GM23338 (cell line): ENCODE results near the gene PLEKHB1. TPM values are rescaled to one million over a fixed set of nuclear protein-coding genes. Genes with fewer than 3 reads are reported as not detected.

Experiments
- ATAC-seq: fragments of 200-7000 bp; cut with Tn5 transposase; 3 replicates; pipeline ENCODE4 v1.9.1; 2020
- DNase-seq: peaks from one replicate; pipeline ENCODE4 v3.0.0-alpha.2; 2015; ENCODE audit warnings: low spot score
- H2AFZ ChIP-seq: fragments of 200-600 bp; sonication (generic); 2 replicates; pipeline ENCODE4 v1.8.0; 2016; ENCODE audit warnings: antibody characterized with exemption, mild to moderate bottlenecking, moderate library complexity
- H3F3A ChIP-seq: fragments of 200-600 bp; sonication (generic); replicated peaks from 2 replicates; pipeline ENCODE4 v1.8.0; 2017; ENCODE audit warnings: antibody characterized with exemption, mixed run types, low read depth
- H3K27ac ChIP-seq: fragments of 200-600 bp; sonication (generic); 2 replicates; pipeline ENCODE4 v1.6.1; 2016; ENCODE audit warnings: low read depth
- H3K27me3 ChIP-seq: fragments of 200-600 bp; sonication (generic); 2 replicates; pipeline ENCODE4 v1.8.0; 2016; ENCODE audit warnings: mild to moderate bottlenecking, mixed run types, moderate library complexity; ENCODE audit not compliant: insufficient read depth
- H3K36me3 ChIP-seq: fragments of 200-600 bp; sonication (generic); 2 replicates; pipeline ENCODE4 v1.8.0; 2016; ENCODE audit warnings: mild to moderate bottlenecking; ENCODE audit not compliant: insufficient read depth
- H3K4me1 ChIP-seq: fragments of 200-600 bp; sonication (generic); 2 replicates; pipeline ENCODE4 v1.8.0; 2016; ENCODE audit warnings: mild to moderate bottlenecking, moderate library complexity; ENCODE audit not compliant: insufficient read depth
- H3K4me2 ChIP-seq: fragments of 200-600 bp; sonication (generic); 2 replicates; pipeline ENCODE4 v1.7.1; 2017; ENCODE audit warnings: mixed run types
- H3K4me3 ChIP-seq: fragments of 200-600 bp; sonication (generic); 2 replicates; pipeline ENCODE4 v1.6.1; 2016; ENCODE audit warnings: mixed run types
- H3K79me2 ChIP-seq: fragments of 200-600 bp; sonication (generic); replicated peaks from 2 replicates; pipeline ENCODE4 v1.8.0; 2017; ENCODE audit warnings: mild to moderate bottlenecking; ENCODE audit not compliant: insufficient read depth
- H3K9me2 ChIP-seq: fragments of 200-600 bp; sonication (generic); 2 replicates; pipeline ENCODE4 v1.8.0; 2017; ENCODE audit not compliant: insufficient read depth
- H4K20me1 ChIP-seq: fragments of 200-600 bp; sonication (generic); replicated peaks from 2 replicates; pipeline ENCODE4 v1.8.0; 2017; ENCODE audit warnings: mild to moderate bottlenecking; ENCODE audit not compliant: insufficient read depth
- H3K27ac Mint-ChIP-seq: 2 replicates; pipeline ENCODE4 v1.8.0; 2020; ENCODE audit warnings: inconsistent platforms, mild to moderate bottlenecking, moderate library complexity, mixed read lengths
- H3K27me3 Mint-ChIP-seq: 3 replicates; pipeline ENCODE4 v1.8.0; 2022; ENCODE audit warnings: low read depth, mild to moderate bottlenecking, moderate library complexity, mixed read lengths, inconsistent platforms; ENCODE audit not compliant: insufficient read depth, poor library complexity
- H3K36me3 Mint-ChIP-seq: 3 replicates; pipeline ENCODE4 v1.8.0; 2021; ENCODE audit warnings: low read depth, mild to moderate bottlenecking, inconsistent platforms, moderate library complexity, mixed read lengths
- H3K4me1 Mint-ChIP-seq: 3 replicates; pipeline ENCODE4 v1.8.0; 2020; ENCODE audit warnings: mild to moderate bottlenecking, inconsistent platforms, mixed read lengths
- H3K4me3 Mint-ChIP-seq: 3 replicates; pipeline ENCODE4 v1.8.0; 2021; ENCODE audit warnings: moderate library complexity, mild to moderate bottlenecking, inconsistent platforms, mixed read lengths
- H3K9me3 Mint-ChIP-seq: 3 replicates; pipeline ENCODE4 v1.8.0; 2020; ENCODE audit warnings: moderate library complexity, mild to moderate bottlenecking, inconsistent platforms, mixed read lengths
- EZH2 ChIP-seq: fragments of 200-600 bp; sonication (generic); IDR thresholded peaks from one replicate; pipeline ENCODE4 v1.8.0; 2017; ENCODE audit warnings: antibody characterized with exemption, mild to moderate bottlenecking, low read depth; ENCODE audit not compliant: unreplicated experiment
- EZH2phosphoT487 ChIP-seq: fragments of 200-600 bp; sonication (generic); IDR thresholded peaks from one replicate; pipeline ENCODE4 v1.8.1; 2018; ENCODE audit warnings: antibody characterized with exemption; ENCODE audit not compliant: unreplicated experiment
- JUNB ChIP-seq: IDR thresholded peaks from one replicate; pipeline ENCODE4 v1.6.1; 2016; ENCODE audit warnings: antibody characterized with exemption; ENCODE audit not compliant: unreplicated experiment
- NANOG ChIP-seq: IDR thresholded peaks from 2 replicates; pipeline ENCODE4 v1.6.1; 2016; ENCODE audit warnings: antibody characterized with exemption, borderline replicate concordance
- STAT1 ChIP-seq: IDR thresholded peaks from one replicate; pipeline ENCODE4 v1.6.1; 2016; ENCODE audit warnings: antibody characterized with exemption; ENCODE audit not compliant: unreplicated experiment
- polyA plus RNA-seq: library from polyadenylated mRNA; unstranded; fragments of >200 nt; fragmentation: Nextera tagmentation; extraction: Ambion mirVana; gene quantifications from 2 replicates; pipeline ENCODE4 v1.2.1, GENCODE V29; 2016
- total RNA-seq: library from RNA; depleted of rRNA; stranded (reverse); fragments of >200 nt; shearing (Covaris generic); gene quantifications from 2 replicates; pipeline ENCODE4 v1.2.3, GENCODE V29; 2014
- TF ChIP-seq, protein P1 (sequence below): fragments of 250-450 bp; sonication (Bioruptor Pico); IDR thresholded peaks from 2 replicates; pipeline ENCODE4 v1.5.0; 2020; ENCODE audit warnings: mild to moderate bottlenecking, moderate library complexity

PLEKHB1 gene
- total and polyA plus RNA-seq, 2 experiments from 2014 or later = 20.1 to 20.8 TPM

DNA sequence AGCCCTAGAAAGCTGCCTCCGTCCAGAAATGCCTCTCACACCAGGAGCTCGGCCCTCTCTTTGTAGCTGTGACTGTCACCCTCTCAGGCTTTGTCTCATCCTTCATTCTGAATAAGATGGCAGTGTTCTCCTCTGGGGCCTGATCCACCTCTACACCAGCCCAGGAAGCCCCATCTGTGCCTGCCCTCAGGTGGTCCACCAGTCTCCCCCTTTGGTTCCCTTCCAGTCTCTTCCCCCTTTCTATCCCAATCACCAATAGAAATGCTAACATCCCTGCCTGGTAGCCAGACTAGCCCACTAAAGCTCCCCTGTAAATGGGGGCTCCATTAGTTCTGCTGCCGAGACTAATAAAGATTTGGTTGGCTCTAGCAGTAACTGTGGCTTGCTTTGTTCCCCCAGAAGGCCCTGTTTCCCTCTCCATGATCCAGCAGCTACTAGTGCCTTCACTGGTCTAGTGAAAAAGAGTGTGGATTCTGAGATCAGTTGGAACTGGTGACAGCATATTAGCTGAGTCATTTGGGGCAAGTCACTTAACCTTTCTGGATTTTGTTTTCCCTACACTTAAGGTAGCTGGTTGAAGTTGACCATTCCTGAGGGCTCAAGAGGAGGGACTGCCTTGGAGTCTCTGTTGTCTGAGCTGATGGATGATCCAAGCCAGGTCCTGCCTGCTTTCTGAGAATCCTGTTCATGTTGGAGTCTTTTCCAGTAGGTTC is 16.2 kb downstream of the PLEKHB1 start:
- Histone ChIP-seq H3K4me1 (peaks cover 14% of the 10 kb centered on the region; the same call in 1 of the 2 replicates), H3K4me3 (no peak overlapping the region), H3K36me3 (no peaks in the 10 kb centered on the region), H3K4me2 (no peak overlapping the region), H2AFZ (no peak overlapping the region), H3K27me3 (peaks cover 36% of the 10 kb centered on the region), H3K27ac (no peak overlapping the region), H3K9me2 (peaks cover 6% of the 10 kb centered on the region; the same call in 1 of the 2 replicates), H3K79me2 (no peaks in the 10 kb centered on the region), H4K20me1 (no peaks in the 10 kb centered on the region; the same call in 1 of the 2 replicates), H3F3A (peaks cover 4% of the 10 kb centered on the region)
- Mint-ChIP-seq H3K9me3 (no peaks in the 10 kb centered on the region), H3K27ac (no peak overlapping the region), H3K4me1 (peaks cover 12% of the 10 kb centered on the region), H3K36me3 (no peaks in the 10 kb centered on the region), H3K27me3 (peaks cover 33% of the 10 kb centered on the region), H3K4me3 (no peak overlapping the region)
- ATAC-seq (no peak), DNase-seq (no peak)
- TF ChIP-seq, protein P1, sequence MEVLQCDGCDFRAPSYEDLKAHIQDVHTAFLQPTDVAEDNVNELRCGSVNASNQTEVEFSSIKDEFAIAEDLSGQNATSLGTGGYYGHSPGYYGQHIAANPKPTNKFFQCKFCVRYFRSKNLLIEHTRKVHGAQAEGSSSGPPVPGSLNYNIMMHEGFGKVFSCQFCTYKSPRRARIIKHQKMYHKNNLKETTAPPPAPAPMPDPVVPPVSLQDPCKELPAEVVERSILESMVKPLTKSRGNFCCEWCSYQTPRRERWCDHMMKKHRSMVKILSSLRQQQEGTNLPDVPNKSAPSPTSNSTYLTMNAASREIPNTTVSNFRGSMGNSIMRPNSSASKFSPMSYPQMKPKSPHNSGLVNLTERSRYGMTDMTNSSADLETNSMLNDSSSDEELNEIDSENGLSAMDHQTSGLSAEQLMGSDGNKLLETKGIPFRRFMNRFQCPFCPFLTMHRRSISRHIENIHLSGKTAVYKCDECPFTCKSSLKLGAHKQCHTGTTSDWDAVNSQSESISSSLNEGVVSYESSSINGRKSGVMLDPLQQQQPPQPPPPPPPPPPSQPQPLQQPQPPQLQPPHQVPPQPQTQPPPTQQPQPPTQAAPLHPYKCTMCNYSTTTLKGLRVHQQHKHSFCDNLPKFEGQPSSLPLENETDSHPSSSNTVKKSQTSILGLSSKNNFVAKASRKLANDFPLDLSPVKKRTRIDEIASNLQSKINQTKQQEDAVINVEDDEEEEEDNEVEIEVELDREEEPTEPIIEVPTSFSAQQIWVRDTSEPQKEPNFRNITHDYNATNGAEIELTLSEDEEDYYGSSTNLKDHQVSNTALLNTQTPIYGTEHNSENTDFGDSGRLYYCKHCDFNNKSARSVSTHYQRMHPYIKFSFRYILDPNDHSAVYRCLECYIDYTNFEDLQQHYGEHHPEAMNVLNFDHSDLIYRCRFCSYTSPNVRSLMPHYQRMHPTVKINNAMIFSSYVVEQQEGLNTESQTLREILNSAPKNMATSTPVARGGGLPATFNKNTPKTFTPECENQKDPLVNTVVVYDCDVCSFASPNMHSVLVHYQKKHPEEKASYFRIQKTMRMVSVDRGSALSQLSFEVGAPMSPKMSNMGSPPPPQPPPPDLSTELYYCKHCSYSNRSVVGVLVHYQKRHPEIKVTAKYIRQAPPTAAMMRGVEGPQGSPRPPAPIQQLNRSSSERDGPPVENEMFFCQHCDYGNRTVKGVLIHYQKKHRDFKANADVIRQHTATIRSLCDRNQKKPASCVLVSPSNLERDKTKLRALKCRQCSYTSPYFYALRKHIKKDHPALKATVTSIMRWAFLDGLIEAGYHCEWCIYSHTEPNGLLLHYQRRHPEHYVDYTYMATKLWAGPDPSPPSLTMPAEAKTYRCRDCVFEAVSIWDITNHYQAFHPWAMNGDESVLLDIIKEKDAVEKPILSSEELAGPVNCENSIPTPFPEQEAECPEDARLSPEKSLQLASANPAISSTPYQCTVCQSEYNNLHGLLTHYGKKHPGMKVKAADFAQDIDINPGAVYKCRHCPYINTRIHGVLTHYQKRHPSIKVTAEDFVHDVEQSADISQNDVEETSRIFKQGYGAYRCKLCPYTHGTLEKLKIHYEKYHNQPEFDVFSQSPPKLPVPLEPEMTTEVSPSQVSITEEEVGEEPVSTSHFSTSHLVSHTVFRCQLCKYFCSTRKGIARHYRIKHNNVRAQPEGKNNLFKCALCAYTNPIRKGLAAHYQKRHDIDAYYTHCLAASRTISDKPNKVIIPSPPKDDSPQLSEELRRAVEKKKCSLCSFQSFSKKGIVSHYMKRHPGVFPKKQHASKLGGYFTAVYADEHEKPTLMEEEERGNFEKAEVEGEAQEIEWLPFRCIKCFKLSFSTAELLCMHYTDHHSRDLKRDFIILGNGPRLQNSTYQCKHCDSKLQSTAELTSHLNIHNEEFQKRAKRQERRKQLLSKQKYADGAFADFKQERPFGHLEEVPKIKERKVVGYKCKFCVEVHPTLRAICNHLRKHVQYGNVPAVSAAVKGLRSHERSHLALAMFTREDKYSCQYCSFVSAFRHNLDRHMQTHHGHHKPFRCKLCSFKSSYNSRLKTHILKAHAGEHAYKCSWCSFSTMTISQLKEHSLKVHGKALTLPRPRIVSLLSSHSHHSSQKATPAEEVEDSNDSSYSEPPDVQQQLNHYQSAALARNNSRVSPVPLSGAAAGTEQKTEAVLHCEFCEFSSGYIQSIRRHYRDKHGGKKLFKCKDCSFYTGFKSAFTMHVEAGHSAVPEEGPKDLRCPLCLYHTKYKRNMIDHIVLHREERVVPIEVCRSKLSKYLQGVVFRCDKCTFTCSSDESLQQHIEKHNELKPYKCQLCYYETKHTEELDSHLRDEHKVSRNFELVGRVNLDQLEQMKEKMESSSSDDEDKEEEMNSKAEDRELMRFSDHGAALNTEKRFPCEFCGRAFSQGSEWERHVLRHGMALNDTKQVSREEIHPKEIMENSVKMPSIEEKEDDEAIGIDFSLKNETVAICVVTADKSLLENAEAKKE (CRISPR knock-in tag) = no peak
- TF ChIP-seq EZH2phosphoT487 = no peak
- no peak for TF ChIP-seq STAT1
- TF ChIP-seq JUNB = no peak
- no peak for TF ChIP-seq EZH2
- no peak for TF ChIP-seq NANOG
